Activated CD4-positive, alpha-beta T cell treated with anti-CD3 and anti-CD28 coated beads, Interleukin-2, amount 10 ng/mL, durations not matched to agents 7 days and 5 days (primary cell): ENCODE measurements around the gene ASL. TPM values are rescaled to one million over a fixed set of nuclear protein-coding genes. Genes with fewer than 3 reads are reported as not detected.
"Not testable (repeated sequence)": the region's sequence is repeated elsewhere in the genome, so short reads cannot be mapped to it uniquely, and the experiment has no call there.

Experiments
- CTCF ChIA-PET: fragments of 350-600 bp; sonication (Branson Sonifier 250); formaldehyde crosslinking; loops from one replicate; lab custom pipeline; 2021; ENCODE audit warnings: antibody characterized with exemption; lab: Charles Lee
- POLR2A ChIA-PET: fragments of 350-600 bp; sonication (Branson Sonifier 250); formaldehyde crosslinking; loops from one replicate; lab custom pipeline; 2021; ENCODE audit warnings: antibody characterized with exemption; lab: Charles Lee
- DNase-seq: peaks from one replicate; pipeline ENCODE4 v3.0.0-alpha.2; 2020
- H3K27ac Mint-ChIP-seq: one replicate; pipeline ENCODE4 v1.8.0; 2021; ENCODE audit warnings: mild to moderate bottlenecking, moderate library complexity, mixed read lengths
- H3K27me3 Mint-ChIP-seq: one replicate; pipeline ENCODE4 v1.8.0; 2021; ENCODE audit warnings: mixed read lengths
- H3K36me3 Mint-ChIP-seq: one replicate; pipeline ENCODE4 v1.8.0; 2021; ENCODE audit warnings: low read depth, mixed read lengths
- H3K4me1 Mint-ChIP-seq: one replicate; pipeline ENCODE4 v1.8.0; 2021; ENCODE audit warnings: mixed read lengths
- H3K4me3 Mint-ChIP-seq: one replicate; pipeline ENCODE4 v1.8.0; 2021; ENCODE audit warnings: mild to moderate bottlenecking, moderate library complexity, mixed read lengths
- H3K9me3 Mint-ChIP-seq: one replicate; pipeline ENCODE4 v1.8.0; 2021; ENCODE audit warnings: mixed read lengths
- total RNA-seq, 2 experiments: library from RNA; stranded (reverse); gene quantifications; one replicate each; pipeline ENCODE4 v1.2.3, GENCODE V29; 2021

Gene ASL
- total RNA-seq, 2 experiments from 2014 or later = 16.5 to 24.1 TPM

- no peak overlapping the region for H3K27ac Mint-ChIP-seq
- ChIA-PET CTCF (interaction anchor here (0.7 kb wide), 1 partner anchor 233 kb away, joined by 3 read pairs; no protein-coding TSS in a partner anchor), POLR2A (no interaction called here)
- H3K36me3 Mint-ChIP-seq = peaks cover 3% of the 10 kb centered on the region
- H3K9me3 Mint-ChIP-seq = no peaks in the 10 kb centered on the region
- H3K4me3 Mint-ChIP-seq = no peak overlapping the region
- no peaks in the 10 kb centered on the region for H3K4me1 Mint-ChIP-seq
- DNase-seq = no peak
- H3K27me3 Mint-ChIP-seq = no peaks in the 10 kb centered on the region
These were observed 7.3 kb downstream of the ASL start for GRCh38 chr7:66082886-66083415.

GRCh38 chr7:66083677-66084076 lies 8.1 kb downstream of the ASL start:
- DNase-seq = no peak
- H3K9me3 Mint-ChIP-seq = no peaks in the 10 kb centered on the region
- CTCF ChIA-PET = interaction anchor here (0.7 kb wide), 1 partner anchor 232 kb away, joined by 3 read pairs; no protein-coding TSS in a partner anchor
- no peak overlapping the region for H3K27ac Mint-ChIP-seq
- H3K27me3 Mint-ChIP-seq = no peaks in the 10 kb centered on the region
- no peaks in the 10 kb centered on the region for H3K4me1 Mint-ChIP-seq
- POLR2A ChIA-PET = no interaction called here
- no peak overlapping the region for H3K4me3 Mint-ChIP-seq
- peaks cover 3% of the 10 kb centered on the region for H3K36me3 Mint-ChIP-seq

GRCh38 chr7:66088861-66089838 lies 13.5 kb downstream of the ASL start:
- POLR2A ChIA-PET = no interaction called here
- no peak for DNase-seq
- no peak overlapping the region for H3K27ac Mint-ChIP-seq
- no peak overlapping the region for H3K4me3 Mint-ChIP-seq
- CTCF ChIA-PET = no interaction called here
- no peaks in the 10 kb centered on the region for H3K4me1 Mint-ChIP-seq
- no peaks in the 10 kb centered on the region for H3K36me3 Mint-ChIP-seq
- H3K27me3 Mint-ChIP-seq = no peaks in the 10 kb centered on the region
- H3K9me3 Mint-ChIP-seq = no peaks in the 10 kb centered on the region

GRCh38 chr7:66092654-66093053 lies 17.0 kb downstream of the ASL start:
- no peaks in the 10 kb centered on the region for H3K27me3 Mint-ChIP-seq
- no peak overlapping the region for H3K27ac Mint-ChIP-seq
- CTCF ChIA-PET = no interaction called here
- no peak overlapping the region for H3K4me3 Mint-ChIP-seq
- POLR2A ChIA-PET = no interaction called here
- H3K36me3 Mint-ChIP-seq = no peaks in the 10 kb centered on the region
- no peaks in the 10 kb centered on the region for H3K4me1 Mint-ChIP-seq
- H3K9me3 Mint-ChIP-seq = no peaks in the 10 kb centered on the region
- DNase-seq = no peak

GRCh38 chr7:66095010-66095409 lies 19.4 kb downstream of the ASL start:
- no peaks in the 10 kb centered on the region for H3K9me3 Mint-ChIP-seq
- DNase-seq = no peak
- H3K36me3 Mint-ChIP-seq = no peaks in the 10 kb centered on the region
- CTCF ChIA-PET = no interaction called here
- H3K27ac Mint-ChIP-seq = no peak overlapping the region
- no peak overlapping the region for H3K4me3 Mint-ChIP-seq
- POLR2A ChIA-PET = no interaction called here
- H3K27me3 Mint-ChIP-seq = no peaks in the 10 kb centered on the region
- peaks cover 6% of the 10 kb centered on the region for H3K4me1 Mint-ChIP-seq

- no peaks in the 10 kb centered on the region for H3K9me3 Mint-ChIP-seq
- H3K4me1 Mint-ChIP-seq = peaks cover 11% of the 10 kb centered on the region
- no peak for DNase-seq
- H3K4me3 Mint-ChIP-seq = no peak overlapping the region
- peak overlapping the region; percentile 90 for H3K27ac Mint-ChIP-seq
- ChIA-PET CTCF (no interaction called here), POLR2A (no interaction called here)
- H3K27me3 Mint-ChIP-seq = no peaks in the 10 kb centered on the region
- H3K36me3 Mint-ChIP-seq = no peaks in the 10 kb centered on the region
These were observed 23.6 kb downstream of the ASL start for GRCh38 chr7:66099232-66099550.

- H3K4me1 Mint-ChIP-seq = peaks cover 11% of the 10 kb centered on the region
- peak overlapping the region; percentile 80 for H3K4me3 Mint-ChIP-seq
- POLR2A ChIA-PET = no interaction called here
- H3K27me3 Mint-ChIP-seq = no peaks in the 10 kb centered on the region
- peak overlapping the region; percentile 90 for H3K27ac Mint-ChIP-seq
- peak; percentile 51 for DNase-seq
- no peaks in the 10 kb centered on the region for H3K9me3 Mint-ChIP-seq
- H3K36me3 Mint-ChIP-seq = no peaks in the 10 kb centered on the region
- CTCF ChIA-PET = no interaction called here
These were observed 24.2 kb downstream of the ASL start for GRCh38 chr7:66099551-66100407.

- POLR2A ChIA-PET = no interaction called here
- no peaks in the 10 kb centered on the region for H3K9me3 Mint-ChIP-seq
- CTCF ChIA-PET = no interaction called here
- no peak for DNase-seq
- H3K4me1 Mint-ChIP-seq = peaks cover 11% of the 10 kb centered on the region
- peak overlapping the region; percentile 90 for H3K27ac Mint-ChIP-seq
- peak overlapping the region; percentile 80 for H3K4me3 Mint-ChIP-seq
- H3K36me3 Mint-ChIP-seq = no peaks in the 10 kb centered on the region
- H3K27me3 Mint-ChIP-seq = no peaks in the 10 kb centered on the region
These were observed 24.9 kb downstream of the ASL start for GRCh38 chr7:66100408-66101050.

GRCh38 chr7:66102168-66102567 lies 26.5 kb downstream of the ASL start:
- H3K27me3 Mint-ChIP-seq, DNase-seq, H3K4me3 Mint-ChIP-seq, H3K36me3 Mint-ChIP-seq, POLR2A ChIA-PET, H3K9me3 Mint-ChIP-seq, H3K27ac Mint-ChIP-seq: not testable (repeated sequence)
- H3K4me1 Mint-ChIP-seq = peaks cover 11% of the 10 kb centered on the region
- CTCF ChIA-PET = interaction anchor here (0.7 kb wide), 1 partner anchor 128 kb away, joined by 3 read pairs; no protein-coding TSS in a partner anchor

- H3K9me3 Mint-ChIP-seq, H3K27me3 Mint-ChIP-seq, POLR2A ChIA-PET, H3K4me3 Mint-ChIP-seq, H3K36me3 Mint-ChIP-seq, H3K27ac Mint-ChIP-seq, DNase-seq: not testable (repeated sequence)
- CTCF ChIA-PET = interaction anchor here (0.5 kb wide), 1 partner anchor 874 kb away, joined by 4 read pairs; no protein-coding TSS in a partner anchor
- peaks cover 11% of the 10 kb centered on the region for H3K4me1 Mint-ChIP-seq
These were observed 28.4 kb downstream of the ASL start for GRCh38 chr7:66103994-66104393.

- CTCF ChIA-PET = interaction anchor here (0.6 kb wide), 1 partner anchor 52 kb away, joined by 3 read pairs; no protein-coding TSS in a partner anchor
- DNase-seq = no peak
- POLR2A ChIA-PET = no interaction called here
- H3K9me3 Mint-ChIP-seq = no peaks in the 10 kb centered on the region
- H3K4me1 Mint-ChIP-seq = peaks cover 2% of the 10 kb centered on the region
- H3K27ac Mint-ChIP-seq = no peak overlapping the region
- H3K4me3 Mint-ChIP-seq = no peak overlapping the region
- no peaks in the 10 kb centered on the region for H3K27me3 Mint-ChIP-seq
- H3K36me3 Mint-ChIP-seq = no peaks in the 10 kb centered on the region
These were observed 29.7 kb downstream of the ASL start for GRCh38 chr7:66105263-66105748.

- H3K27ac Mint-ChIP-seq, H3K27me3 Mint-ChIP-seq, H3K9me3 Mint-ChIP-seq, POLR2A ChIA-PET, H3K4me1 Mint-ChIP-seq, DNase-seq, H3K4me3 Mint-ChIP-seq, H3K36me3 Mint-ChIP-seq: not testable (repeated sequence)
- CTCF ChIA-PET = interaction anchor here (1.3 kb wide), 1 partner anchor 11 kb away, joined by 4 read pairs; no protein-coding TSS in a partner anchor
These were observed 32.8 kb downstream of the ASL start for GRCh38 chr7:66108410-66108809.
